Upper lobe of left lung (tissue), 4 donors: Measurements from ENCODE around the gene SLC10A6.

Experiments
- POLR2AphosphoS5 ChIP-seq, 2 donors: sonication (generic); formaldehyde crosslinking; IDR thresholded peaks; one replicate each; pipeline ENCODE4 v1.5.1; 2017; ENCODE audit warnings: antibody characterized with exemption in 2 of 2
- TF ChIP-seq, protein P1 (sequence below), 6 experiments: fragments of 450-650 bp in 4 of 6; fragments of 200-600 bp in 2 of 6; sonication (generic) in 2 of 6; IDR thresholded peaks; one replicate each; pipeline ENCODE4 v1.5.1; 2016 to 2019; ENCODE audit warnings: antibody characterized with exemption in 6 of 6

- TF ChIP-seq, protein P1, sequence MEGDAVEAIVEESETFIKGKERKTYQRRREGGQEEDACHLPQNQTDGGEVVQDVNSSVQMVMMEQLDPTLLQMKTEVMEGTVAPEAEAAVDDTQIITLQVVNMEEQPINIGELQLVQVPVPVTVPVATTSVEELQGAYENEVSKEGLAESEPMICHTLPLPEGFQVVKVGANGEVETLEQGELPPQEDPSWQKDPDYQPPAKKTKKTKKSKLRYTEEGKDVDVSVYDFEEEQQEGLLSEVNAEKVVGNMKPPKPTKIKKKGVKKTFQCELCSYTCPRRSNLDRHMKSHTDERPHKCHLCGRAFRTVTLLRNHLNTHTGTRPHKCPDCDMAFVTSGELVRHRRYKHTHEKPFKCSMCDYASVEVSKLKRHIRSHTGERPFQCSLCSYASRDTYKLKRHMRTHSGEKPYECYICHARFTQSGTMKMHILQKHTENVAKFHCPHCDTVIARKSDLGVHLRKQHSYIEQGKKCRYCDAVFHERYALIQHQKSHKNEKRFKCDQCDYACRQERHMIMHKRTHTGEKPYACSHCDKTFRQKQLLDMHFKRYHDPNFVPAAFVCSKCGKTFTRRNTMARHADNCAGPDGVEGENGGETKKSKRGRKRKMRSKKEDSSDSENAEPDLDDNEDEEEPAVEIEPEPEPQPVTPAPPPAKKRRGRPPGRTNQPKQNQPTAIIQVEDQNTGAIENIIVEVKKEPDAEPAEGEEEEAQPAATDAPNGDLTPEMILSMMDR (IDR thresholded peaks at IDR 0.05) = no peak
- no peak for TF ChIP-seq POLR2AphosphoS5 (IDR thresholded peaks at IDR 0.05)
Observed at GRCh38 chr4:86848732-86849619, at the start of gene SLC10A6.
